ENCODE data around the gene COL28A1. TPM values are rescaled to one million over a fixed set of nuclear protein-coding genes. Genes with fewer than 3 reads are reported as not detected.

The COL28A1 gene
- total RNA-seq, 1 experiment from 2014 or later: 0.81 TPM

GRCh38 chr7:7309203-7309602 lies 226.5 kb downstream of the COL28A1 start:
- ChIA-PET CTCF (no interaction called here), POLR2A (no interaction called here)
- H3K4me3 Mint-ChIP-seq: no peak overlapping the region
- H3K27ac Mint-ChIP-seq: no peak overlapping the region
- no peak for ATAC-seq
- peaks cover under 1% of the 10 kb centered on the region; the same call in 1 of the 2 replicates for H3K27me3 Mint-ChIP-seq (ENCODE audit: low read depth)
- H3K36me3 Mint-ChIP-seq: no peaks in the 10 kb centered on the region
- DNase-seq (ENCODE audit: low spot score): no peak
- H3K4me1 Mint-ChIP-seq: peaks cover under 1% of the 10 kb centered on the region
- H3K9me3 Mint-ChIP-seq: peaks cover 19% of the 10 kb centered on the region
- no peak for TF ChIP-seq ZSCAN18 (CRISPR knock-in tag; IDR thresholded peaks at IDR 0.05)
- no peak for TF ChIP-seq AFF4 (CRISPR knock-in tag; IDR thresholded peaks at IDR 0.05; ENCODE audit: borderline replicate concordance)

Other genes starting within 250 kb of the COL28A1 start
- 38.8 to 43.9 TPM (median 41.3 TPM) in 3 replicates for gene MIOS, start 31.0 kb upstream of the COL28A1 start, total RNA-seq (2021)
- 9.3 to 13.0 TPM (median 11.0 TPM) in 3 replicates for gene UMAD1, start 104.9 kb upstream of the COL28A1 start, total RNA-seq (2021)
- 97.8 to 119 TPM (median 110 TPM) in 3 replicates for gene RPA3, start 182.7 kb upstream of the COL28A1 start, total RNA-seq (2021)